Measurements from ENCODE around the gene HRH3. TPM values are rescaled to one million over a fixed set of nuclear protein-coding genes. Genes with fewer than 3 reads are reported as not detected.

HRH3 gene
- total RNA-seq, 4 donors from 2014 or later = not detected

GRCh38 chr20:62191781-62192559, 28.1 kb downstream of the HRH3 start:
- Histone ChIP-seq H3K27ac (no peak overlapping the region), H3K4me3 (no peak overlapping the region), H3K4me1 (peaks cover 0 to 10% (median under 1%) of the 10 kb centered on the region in 3 donors), H3K27me3 (no peaks in the 10 kb centered on the region), H3K9me3 (no peaks in the 10 kb centered on the region), H3K36me3 (peaks cover 2 to 80% (median 9%) of the 10 kb centered on the region in 3 donors)
- TF ChIP-seq CTCF (IDR thresholded peaks at IDR 0.05) = no peak
- no peak for TF ChIP-seq POLR2A (IDR thresholded peaks at IDR 0.05)
- no peak for DNase-seq
- WGBS, 2 donors = 81 to 100% methylated on average over 3 to 12 of the region's 14 CpGs
- intact Hi-C loops (cut with DNase I) = no loop called here

GRCh38 chr20:62190639-62191411, 29.3 kb downstream of the HRH3 start:
- 84 to 85% methylated on average over 19 to 23 of the region's 25 CpGs for WGBS, 2 donors
- intact Hi-C loops (cut with DNase I) = no loop called here
- no peak for TF ChIP-seq CTCF (IDR thresholded peaks at IDR 0.05)
- TF ChIP-seq POLR2A (IDR thresholded peaks at IDR 0.05) = no peak

GRCh38 chr20:62186887-62187866, 32.9 kb downstream of the HRH3 start:
- Histone ChIP-seq H3K4me1 (peaks cover 11 to 45% (median 19%) of the 10 kb centered on the region in 3 donors), H3K27me3 (no peaks in the 10 kb centered on the region), H3K4me3 (no peak overlapping the region), H3K27ac (peak overlapping the region in 1 of 4 donors; percentile 2), H3K36me3 (peaks cover 0 to 33% (median 4%) of the 10 kb centered on the region in 3 donors), H3K9me3 (no peaks in the 10 kb centered on the region)
- WGBS, 2 donors = 64 to 68% methylated on average over 13 of the region's 13 CpGs
- no peak for DNase-seq
- TF ChIP-seq POLR2A (IDR thresholded peaks at IDR 0.05) = no peak
- intact Hi-C loops (cut with DNase I) = no loop called here

More at GRCh38 chr20:62190639-62191411, 29.3 kb downstream of the HRH3 start:
- H3K27ac ChIP-seq = no peak overlapping the region
- no peak overlapping the region for H3K4me3 ChIP-seq
- H3K36me3 ChIP-seq = peaks cover 2 to 69% (median 9%) of the 10 kb centered on the region in 3 donors
- H3K4me1 ChIP-seq = peaks cover 0 to 16% (median 2%) of the 10 kb centered on the region in 3 donors
- no peaks in the 10 kb centered on the region for H3K9me3 ChIP-seq
- H3K27me3 ChIP-seq = no peaks in the 10 kb centered on the region
- DNase-seq = no peak

- 61 to 77% methylated on average over 3 of the region's 3 CpGs for WGBS, 2 donors
- TF ChIP-seq POLR2A (IDR thresholded peaks at IDR 0.05) (no peak), CTCF (IDR thresholded peaks at IDR 0.05) (no peak)
- Histone ChIP-seq H3K9me3 (no peaks in the 10 kb centered on the region), H3K4me3 (no peak overlapping the region), H3K27ac (no peak overlapping the region), H3K36me3 (peaks cover 0 to 23% (median 4%) of the 10 kb centered on the region in 3 donors), H3K27me3 (no peaks in the 10 kb centered on the region), H3K4me1 (peaks cover 11 to 52% (median 24%) of the 10 kb centered on the region in 3 donors)
- no peak for DNase-seq
- intact Hi-C loops (cut with DNase I) = no loop called here
These were observed 34.0 kb downstream of the HRH3 start for GRCh38 chr20:62186096-62186426.

All from esophagus squamous epithelium (tissue), 5 donors.